Stimulated activated naive CD8-positive, alpha-beta T cell treated with anti-CD3 and anti-CD28 coated beads, Interleukin-15, amount 100 ng/mL, for 72 hours (primary cell): Measurements from ENCODE around the gene DEFB119.
A peak's percentile ranks its signal among the peaks of the same experiment; 100 is the strongest.
"Not testable (repeated sequence)": the region's sequence is repeated elsewhere in the genome, so short reads cannot be mapped to it uniquely, and the experiment has no call there.

Source experiments
- ATAC-seq: fragments of 150-1000 bp; cut with Tn5 transposase; 2 replicates; pipeline ENCODE4 v1.10.0; 2021; ENCODE audit warnings: mild to moderate bottlenecking, moderate library complexity
- DNase-seq, 2 donors: peaks; one replicate each; pipeline ENCODE4 v3.0.0; 2021 to 2022
- H3K27ac Mint-ChIP-seq, 2 donors: one replicate each; pipeline ENCODE4 v1.8.0; 2022; ENCODE audit warnings: mild to moderate bottlenecking in 2 of 2, mixed read lengths in 2 of 2, moderate library complexity in 2 of 2
- H3K27me3 Mint-ChIP-seq: one replicate; pipeline ENCODE4 v1.8.0; 2022; ENCODE audit warnings: mixed read lengths
- H3K4me1 Mint-ChIP-seq: one replicate; pipeline ENCODE4 v1.8.0; 2022; ENCODE audit warnings: mild to moderate bottlenecking, mixed read lengths
- H3K4me3 Mint-ChIP-seq, 2 donors: one replicate each; pipeline ENCODE4 v1.8.0; 2022; ENCODE audit warnings: mild to moderate bottlenecking in 2 of 2, mixed read lengths in 2 of 2, moderate library complexity in 1 of 2
- H3K9me3 Mint-ChIP-seq, 2 donors: one replicate each; pipeline ENCODE4 v1.8.0; 2022; ENCODE audit warnings: mixed read lengths in 2 of 2

DEFB119 gene

GRCh38 chr20:31390490-31390889, at the start of gene DEFB119:
Gene DEFB119, minus strand, starts transcription at chr20:31390590. Its CDS starts 107 bp downstream, at chr20:31390483.
- no peaks in the 10 kb centered on the region for H3K9me3 Mint-ChIP-seq
- peak within 1 kb of the TSS in 1 of 2 donors; percentile 4 for H3K27ac Mint-ChIP-seq
- no peaks in the 10 kb centered on the region for H3K4me1 Mint-ChIP-seq
- no peak for ATAC-seq
- H3K4me3 Mint-ChIP-seq, result no peak within 1 kb of the TSS
- no peak for DNase-seq
- peaks cover 22% of the 10 kb centered on the region for H3K27me3 Mint-ChIP-seq

GRCh38 chr20:31430568-31431115, 40.3 kb upstream of the DEFB119 start:
- Mint-ChIP-seq H3K9me3 (no peaks in the 10 kb centered on the region), H3K27me3 (peaks cover 19% of the 10 kb centered on the region), H3K4me1 (no peaks in the 10 kb centered on the region), H3K4me3 (no peak overlapping the region), H3K27ac (no peak overlapping the region)
- no peak for DNase-seq
- ATAC-seq, result no peak

- not testable (repeated sequence) for H3K4me1 Mint-ChIP-seq, ATAC-seq, H3K9me3 Mint-ChIP-seq, H3K27ac Mint-ChIP-seq, DNase-seq, H3K4me3 Mint-ChIP-seq
- peaks cover 21% of the 10 kb centered on the region for H3K27me3 Mint-ChIP-seq
These were observed 37.2 kb upstream of the DEFB119 start for GRCh38 chr20:31427576-31427975.

GRCh38 chr20:31426891-31427551, 36.6 kb upstream of the DEFB119 start:
- H3K4me1 Mint-ChIP-seq, H3K9me3 Mint-ChIP-seq, DNase-seq, H3K4me3 Mint-ChIP-seq, H3K27ac Mint-ChIP-seq: not testable (repeated sequence)
- ATAC-seq, result peak; percentile 74
- H3K27me3 Mint-ChIP-seq, result peaks cover 18% of the 10 kb centered on the region

- ATAC-seq, result no peak
- Mint-ChIP-seq H3K4me1 (no peaks in the 10 kb centered on the region), H3K27ac (no peak overlapping the region), H3K9me3 (no peaks in the 10 kb centered on the region), H3K4me3 (no peak overlapping the region), H3K27me3 (peaks cover 18% of the 10 kb centered on the region)
- no peak for DNase-seq
These were observed 35.4 kb upstream of the DEFB119 start for GRCh38 chr20:31425797-31426196.

- no peak for DNase-seq
- Mint-ChIP-seq H3K27me3 (peaks cover 25% of the 10 kb centered on the region), H3K9me3 (peaks cover 5 to 7% of the 10 kb centered on the region in 2 donors), H3K27ac (no peak overlapping the region), H3K4me1 (no peaks in the 10 kb centered on the region), H3K4me3 (no peak overlapping the region)
- ATAC-seq, result no peak
These were observed 27.9 kb upstream of the DEFB119 start for GRCh38 chr20:31418307-31418706.

- H3K4me1 Mint-ChIP-seq, result no peaks in the 10 kb centered on the region
- no peak overlapping the region for H3K4me3 Mint-ChIP-seq
- DNase-seq (no peak), ATAC-seq (no peak)
- H3K27ac Mint-ChIP-seq, result no peak overlapping the region
- peaks cover 17% of the 10 kb centered on the region for H3K27me3 Mint-ChIP-seq
- peaks cover 5 to 7% of the 10 kb centered on the region in 2 donors for H3K9me3 Mint-ChIP-seq
These were observed 25.3 kb upstream of the DEFB119 start for GRCh38 chr20:31415653-31416052.

GRCh38 chr20:31414381-31414780, 24.0 kb upstream of the DEFB119 start:
- Mint-ChIP-seq H3K27ac (no peak overlapping the region), H3K27me3 (peaks cover 17% of the 10 kb centered on the region), H3K4me1 (no peaks in the 10 kb centered on the region), H3K9me3 (peaks cover 5 to 7% of the 10 kb centered on the region in 2 donors), H3K4me3 (no peak overlapping the region)
- DNase-seq, result no peak
- no peak for ATAC-seq

GRCh38 chr20:31410011-31410410, 19.6 kb upstream of the DEFB119 start:
- Mint-ChIP-seq H3K27me3 (peaks cover 12% of the 10 kb centered on the region), H3K27ac (no peak overlapping the region), H3K4me1 (no peaks in the 10 kb centered on the region), H3K4me3 (no peak overlapping the region), H3K9me3 (no peaks in the 10 kb centered on the region)
- ATAC-seq (no peak), DNase-seq (no peak)

GRCh38 chr20:31406115-31406514, 15.7 kb upstream of the DEFB119 start, which contains the start of gene DEFB121:
Gene DEFB121, minus strand, starts transcription at chr20:31406215. Its CDS starts 63 bp downstream, at chr20:31406152.
- Mint-ChIP-seq H3K27ac (no peak within 1 kb of the TSS), H3K9me3 (no peaks in the 10 kb centered on the region), H3K4me3 (no peak within 1 kb of the TSS), H3K4me1 (no peaks in the 10 kb centered on the region), H3K27me3 (peaks cover 5% of the 10 kb centered on the region)
- DNase-seq (no peak), ATAC-seq (no peak)

- no peak overlapping the region for H3K27ac Mint-ChIP-seq
- no peaks in the 10 kb centered on the region for H3K4me1 Mint-ChIP-seq
- H3K9me3 Mint-ChIP-seq, result no peaks in the 10 kb centered on the region
- ATAC-seq (no peak), DNase-seq (no peak)
- no peak overlapping the region for H3K4me3 Mint-ChIP-seq
- H3K27me3 Mint-ChIP-seq, result peaks cover 5% of the 10 kb centered on the region
These were observed 13.5 kb upstream of the DEFB119 start for GRCh38 chr20:31403886-31404285.

GRCh38 chr20:31394900-31395299, 4.5 kb upstream of the DEFB119 start:
- DNase-seq, result no peak
- no peaks in the 10 kb centered on the region for H3K4me1 Mint-ChIP-seq
- ATAC-seq, result no peak
- no peak overlapping the region for H3K4me3 Mint-ChIP-seq
- H3K9me3 Mint-ChIP-seq, result no peaks in the 10 kb centered on the region
- H3K27me3 Mint-ChIP-seq, result peaks cover 18% of the 10 kb centered on the region
- H3K27ac Mint-ChIP-seq, result no peak overlapping the region

GRCh38 chr20:31392836-31393235, 2.4 kb upstream of the DEFB119 start:
- Mint-ChIP-seq H3K9me3 (no peaks in the 10 kb centered on the region), H3K27ac (no peak overlapping the region), H3K4me1 (no peaks in the 10 kb centered on the region), H3K27me3 (peaks cover 35% of the 10 kb centered on the region), H3K4me3 (no peak overlapping the region)
- DNase-seq, result no peak
- ATAC-seq, result no peak

GRCh38 chr20:31374346-31374745, 16.0 kb downstream of the DEFB119 start:
- no peak for DNase-seq
- no peak for ATAC-seq
- Mint-ChIP-seq H3K27ac (no peak overlapping the region), H3K4me3 (no peak overlapping the region), H3K4me1 (no peaks in the 10 kb centered on the region), H3K27me3 (no peaks in the 10 kb centered on the region), H3K9me3 (peaks cover 7 to 15% of the 10 kb centered on the region in 2 donors)

- no peaks in the 10 kb centered on the region for H3K27me3 Mint-ChIP-seq
- H3K4me3 Mint-ChIP-seq, result no peak within 1 kb of the TSS
- ATAC-seq (no peak), DNase-seq (no peak)
- peaks cover 5 to 13% of the 10 kb centered on the region in 2 donors for H3K9me3 Mint-ChIP-seq
- H3K4me1 Mint-ChIP-seq, result no peaks in the 10 kb centered on the region
- no peak within 1 kb of the TSS for H3K27ac Mint-ChIP-seq
These were observed 22.1 kb downstream of the DEFB119 start, which contains the start of gene DEFB118 for GRCh38 chr20:31368301-31368700. Gene DEFB118, plus strand, starts transcription at chr20:31368601. Its CDS starts 50 bp downstream, at chr20:31368651.

- not testable (repeated sequence) for H3K4me3 Mint-ChIP-seq, ATAC-seq
- peaks cover 5 to 13% of the 10 kb centered on the region in 2 donors for H3K9me3 Mint-ChIP-seq
These were observed 26.1 kb downstream of the DEFB119 start for GRCh38 chr20:31364272-31364671.

More at GRCh38 chr20:31364272-31364671, 26.1 kb downstream of the DEFB119 start:
- H3K27me3 Mint-ChIP-seq, H3K4me1 Mint-ChIP-seq, DNase-seq, H3K27ac Mint-ChIP-seq: not testable (repeated sequence)
